H1 (cell line): ENCODE data around the gene SORCS3. TPM values are rescaled to one million over a fixed set of nuclear protein-coding genes. Genes with fewer than 3 reads are reported as not detected.

Experiments used
- CTCF ChIA-PET: fragments of 300-600 bp; sonication (Branson Sonifier 250); formaldehyde crosslinking; loops from one replicate; lab custom pipeline; 2021; ENCODE audit not compliant: partially characterized antibody; lab: Charles Lee
- POLR2A ChIA-PET: fragments of 300-600 bp; sonication (Branson Sonifier 250); formaldehyde crosslinking; loops from one replicate; lab custom pipeline; 2021; ENCODE audit warnings: inconsistent platforms; ENCODE audit not compliant: partially characterized antibody; lab: Charles Lee
- DNase-seq, 2 experiments: peaks; one replicate each; pipeline versions ENCODE4 v3.0.0 to v3.0.0-alpha.2; 2010 to 2022; ENCODE audit warnings: low spot score in 2 of 2, low read depth in 1 of 2, mixed read lengths in 1 of 2
- FAIRE-seq: peaks from 2 replicates; lab custom pipeline; 2011; peaks lifted over from hg19 to GRCh38; lab: Jason Lieb, UNC
- H2AFZ ChIP-seq: 2 replicates; pipeline ENCODE4 v1.8.1; 2012; ENCODE audit warnings: low read length, inconsistent platforms
- H2AK5ac ChIP-seq: 2 replicates; pipeline ENCODE4 v1.6.1; 2013; ENCODE audit warnings: low read depth, low read length
- H2BK120ac ChIP-seq: replicated peaks from 2 replicates; pipeline ENCODE3; 2013; ENCODE audit warnings: low read depth, low read length, inconsistent platforms
- H2BK12ac ChIP-seq: 2 replicates; pipeline ENCODE4 v1.6.1; 2013; ENCODE audit warnings: low read depth, low read length
- H2BK15ac ChIP-seq: 2 replicates; pipeline ENCODE4 v1.6.1; 2013; ENCODE audit warnings: low read length
- H2BK20ac ChIP-seq: 2 replicates; pipeline ENCODE4 v1.6.1; 2013; ENCODE audit warnings: low read length
- H2BK5ac ChIP-seq: 2 replicates; pipeline ENCODE4 v1.6.1; 2013; ENCODE audit warnings: low read depth, low read length
- H3K14ac ChIP-seq: 2 replicates; pipeline ENCODE4 v1.6.1; 2013; ENCODE audit warnings: inconsistent platforms; ENCODE audit not compliant: insufficient read length
- H3K18ac ChIP-seq: 2 replicates; pipeline ENCODE4 v1.6.1; 2013; ENCODE audit warnings: low read length; ENCODE audit errors: extremely low read depth
- H3K23ac ChIP-seq: 2 replicates; pipeline ENCODE4 v1.6.1; 2013; ENCODE audit warnings: inconsistent platforms; ENCODE audit not compliant: insufficient read length
- H3K23me2 ChIP-seq: 2 replicates; pipeline ENCODE4 v1.6.1; 2013; ENCODE audit warnings: low read depth, low read length
- H3K27ac ChIP-seq: 2 replicates; pipeline ENCODE4 v1.6.1; 2011; ENCODE audit warnings: low read depth, low read length, inconsistent platforms
- H3K27me3 ChIP-seq, 4 experiments: replicated peaks in 1 of 4; 1 replicate in 1 of 4; 2 replicates in 3 of 4; pipeline versions ENCODE4 v1.6.1 to v1.8.1; 2011 to 2013; ENCODE audit warnings: low read length in 3 of 4, mild to moderate bottlenecking in 3 of 4, inconsistent platforms in 2 of 4, mixed read lengths in 2 of 4, moderate library complexity in 1 of 4; ENCODE audit not compliant: control insufficient read depth in 3 of 4, insufficient read depth in 3 of 4; ENCODE audit errors: extremely low read depth in 1 of 4
- H3K36me3 ChIP-seq, 4 experiments: 2 replicates each; pipeline versions ENCODE4 v1.6.1 to v1.8.1; 2011 to 2013; ENCODE audit warnings: mild to moderate bottlenecking in 4 of 4, low read length in 3 of 4, moderate library complexity in 2 of 4, control low read depth in 1 of 4, inconsistent platforms in 1 of 4; ENCODE audit not compliant: insufficient read depth in 4 of 4, control insufficient read depth in 2 of 4
- H3K4ac ChIP-seq: replicated peaks from 2 replicates; pipeline ENCODE3; 2013; ENCODE audit warnings: low read length, low read depth, mixed read lengths, inconsistent platforms; ENCODE audit not compliant: insufficient read length
- H3K4me1 ChIP-seq, 4 experiments: replicated peaks in 1 of 4; 1 replicate in 1 of 4; 2 replicates in 3 of 4; pipeline versions ENCODE4 v1.6.1 to v1.8.1; 2011 to 2013; ENCODE audit warnings: low read length in 3 of 4, inconsistent platforms in 2 of 4, mixed read lengths in 1 of 4; ENCODE audit not compliant: insufficient read depth in 4 of 4, control insufficient read depth in 3 of 4
- H3K4me2 ChIP-seq, 2 experiments: 2 replicates each; pipeline versions ENCODE4 v1.6.1 to v1.8.1; 2011 to 2013; ENCODE audit warnings: low read depth in 2 of 2, low read length in 2 of 2, control low read depth in 1 of 2, inconsistent platforms in 1 of 2, mild to moderate bottlenecking in 1 of 2; ENCODE audit not compliant: insufficient read depth in 1 of 2
- H3K4me3 ChIP-seq, 4 experiments: fragments of 200-600, 300-600 bp in 1 of 4; sonication (generic), shearing (Covaris generic), sonication (Bioruptor Twin) in 1 of 4; 2 replicates each; pipeline versions ENCODE4 v1.5.1 to v1.8.1; 2011 to 2016; ENCODE audit warnings: low read length in 4 of 4, low read depth in 3 of 4, control low read depth in 2 of 4, inconsistent platforms in 2 of 4, mild to moderate bottlenecking in 2 of 4, mixed read lengths in 1 of 4, moderate library complexity in 1 of 4; ENCODE audit not compliant: insufficient read depth in 2 of 4; ENCODE audit errors: extremely low read depth in 1 of 4
- H3K56ac ChIP-seq: replicated peaks from 2 replicates; pipeline ENCODE3; 2013; ENCODE audit warnings: low read depth, mild to moderate bottlenecking, mixed read lengths, low read length, inconsistent platforms; ENCODE audit not compliant: insufficient read length
- H3K79me1 ChIP-seq: 2 replicates; pipeline ENCODE4 v1.6.1; 2013; ENCODE audit warnings: low read depth, low read length, control low read depth
- H3K79me2 ChIP-seq, 2 experiments: 2 replicates each; pipeline versions ENCODE4 v1.6.1 to v1.8.1; 2012 to 2013; ENCODE audit warnings: low read length in 2 of 2, mild to moderate bottlenecking in 2 of 2, inconsistent platforms in 1 of 2; ENCODE audit not compliant: insufficient read depth in 2 of 2, control insufficient read depth in 1 of 2
- H3K9ac ChIP-seq, 4 experiments: replicated peaks in 1 of 4; 1 replicate in 1 of 4; 2 replicates in 3 of 4; pipeline versions ENCODE4 v1.6.1 to v1.8.1; 2011 to 2013; ENCODE audit warnings: low read depth in 3 of 4, low read length in 3 of 4, control low read depth in 2 of 4, mild to moderate bottlenecking in 2 of 4, moderate library complexity in 2 of 4, inconsistent platforms in 1 of 4; ENCODE audit errors: extremely low read depth in 1 of 4
- H3K9me3 ChIP-seq, 2 experiments: 2 replicates each; pipeline versions ENCODE4 v1.6.1 to v1.8.1; 2012 to 2013; ENCODE audit warnings: mild to moderate bottlenecking in 2 of 2, moderate library complexity in 2 of 2, control low read depth in 1 of 2, inconsistent platforms in 1 of 2, low read depth in 1 of 2, low read length in 1 of 2, mixed read lengths in 1 of 2; ENCODE audit not compliant: insufficient read depth in 2 of 2
- H4K20me1 ChIP-seq, 2 experiments: replicated peaks in 1 of 2; 2 replicates each; pipeline versions ENCODE3 to v1.8.1; 2011 to 2013; ENCODE audit warnings: inconsistent platforms in 2 of 2, low read length in 2 of 2, mild to moderate bottlenecking in 1 of 2; ENCODE audit not compliant: insufficient read depth in 2 of 2, control insufficient read depth in 1 of 2
- H4K5ac ChIP-seq: 2 replicates; pipeline ENCODE4 v1.6.1; 2013; ENCODE audit warnings: low read length, low read depth, mixed read lengths, inconsistent platforms; ENCODE audit not compliant: insufficient read length
- H4K8ac ChIP-seq: 2 replicates; pipeline ENCODE4 v1.8.0; 2013; ENCODE audit warnings: mild to moderate bottlenecking, moderate library complexity, low read length, inconsistent platforms; ENCODE audit not compliant: insufficient read depth; ENCODE audit errors: extremely low read depth
- H4K91ac ChIP-seq: replicated peaks from 2 replicates; pipeline ENCODE3; 2013; ENCODE audit warnings: low read length, mixed read lengths, inconsistent platforms; ENCODE audit not compliant: insufficient read length
- ASH2L ChIP-seq: fragments of 200-600, 300-600 bp; sonication (generic); IDR thresholded peaks from one replicate; pipeline ENCODE4 v1.7.1; 2017; ENCODE audit warnings: low read length
- CREB1 ChIP-seq: IDR thresholded peaks from 2 replicates; pipeline ENCODE4 v1.6.1; 2012; ENCODE audit warnings: inconsistent platforms
- CTCF ChIP-seq, 3 experiments: IDR thresholded peaks; 1 replicate in 2 of 3; 2 replicates in 1 of 3; pipeline versions ENCODE4 v1.5.1 to v1.6.1; 2011; ENCODE audit warnings: low read length in 3 of 3, mild to moderate bottlenecking in 3 of 3, inconsistent platforms in 2 of 3, low read depth in 1 of 3, moderate library complexity in 1 of 3; ENCODE audit not compliant: insufficient read depth in 1 of 3; ENCODE audit errors: control extremely low read depth in 1 of 3
- SP1 ChIP-seq: IDR thresholded peaks from 2 replicates; pipeline ENCODE4 v1.6.1; 2011; ENCODE audit warnings: low read depth, low read length
- SRF ChIP-seq: IDR thresholded peaks from 2 replicates; pipeline ENCODE4 v1.6.1; 2011; ENCODE audit warnings: mild to moderate bottlenecking, low read depth, low read length, moderate library complexity
- USF2 ChIP-seq: IDR thresholded peaks from 2 replicates; pipeline ENCODE4 v1.6.1; 2011; ENCODE audit warnings: low read length, improper control_type of control experiment
- WGBS, 2 experiments: shearing (Covaris generic) in 1 of 2; methylation state at CpG; one replicate each; pipeline versions ENCODE4 v1.1.6 to v1.1.7; 2013 to 2015; ENCODE audit warnings: low lambda C conversion rate in 2 of 2, mixed read lengths in 2 of 2, inconsistent platforms in 1 of 2, low coverage in 1 of 2, missing lambda C conversion rate in 1 of 2; ENCODE audit not compliant: insufficient replicate concordance in 2 of 2, insufficient coverage in 1 of 2, insufficient read length in 1 of 2; ENCODE audit errors: extremely low coverage in 1 of 2, missing lambda C conversion rate in 1 of 2; 5-methylcytosine and 5-hydroxymethylcytosine counted together
- long read RNA-seq, 2 experiments: library from RNA in 1 of 2; library from capped mRNA in 1 of 2; stranded (forward); transcript quantifications; one replicate each; pipeline ENCODE4 v2.0.0, GENCODE V29; 2021; ENCODE audit warnings: inconsistent platforms in 1 of 2
- polyA minus RNA-seq, 3 experiments: library from RNA; depleted of rRNA, polyadenylated mRNA; stranded (reverse); fragments of >200 nt; gene quantifications; 1 replicate in 2 of 3; 2 replicates in 1 of 3; pipeline ENCODE4 v1.2.3, GENCODE V29; 2011
- polyA plus RNA-seq, 7 experiments: library from polyadenylated mRNA; depleted of rRNA in 3 of 7; stranded (reverse) in 5 of 7; unstranded in 2 of 7; fragments of >200 nt in 5 of 7; fragments of 200-250 nt in 2 of 7; gene quantifications; 1 replicate in 5 of 7; 2 replicates in 1 of 7; 4 replicates in 1 of 7; pipeline versions ENCODE4 v1.2.1 to v1.2.3, GENCODE V29; 2011 to 2013; ENCODE audit warnings: missing spikeins in 2 of 7, mixed read lengths in 2 of 7
- total RNA-seq: library from RNA; stranded (reverse); fragmentation: NEBNext Ultra II Directional; extraction: Animal tissue kit (Norgen Biotek cat#: 25700); gene quantifications from 2 replicates; pipeline ENCODE4 v1.2.1, GENCODE V29; 2021

Gene SORCS3
- total RNA-seq = 0.82 and 0.88 TPM in 2 replicates
- 0.25 and 0.26 TPM in 2 replicates for polyA plus RNA-seq (2011; rRNA removed)
- polyA plus RNA-seq (2011; cell fraction: cytosol; rRNA removed) = 0.32 TPM
- polyA plus RNA-seq (2011; cell fraction: nucleus; rRNA removed) = 0.67 TPM
- 0.20 to 0.30 TPM (median 0.27 TPM) in 4 replicates for polyA plus RNA-seq (2012, experiment 1 of 2)
- not detected for polyA plus RNA-seq (2012, experiment 2 of 2)
- polyA plus RNA-seq (2013, experiment 1 of 2) = 0.49 TPM
- 0.52 TPM for polyA plus RNA-seq (2013, experiment 2 of 2)
- polyA minus RNA-seq (2011; rRNA and poly(A)+ RNA removed) = 0.80 and 1.5 TPM in 2 replicates
- polyA minus RNA-seq (2011; cell fraction: cytosol; rRNA and poly(A)+ RNA removed) = 0.73 TPM
- polyA minus RNA-seq (2011; cell fraction: nucleus; rRNA and poly(A)+ RNA removed) = 1.9 TPM
- long read RNA-seq, experiment 1 = 0 reads
- long read RNA-seq, experiment 2, partial matches to known transcripts = 0 of 1 reads
- long read RNA-seq, experiment 2, other reads (novel, unspliced or antisense) = 1 of 1 reads

- 0 out of 2 replicates have a peak within 1 kb of the TSS, but pooled peaks have one; percentile 39 for H2BK12ac ChIP-seq
- H4K8ac ChIP-seq = peak within 1 kb of the TSS; percentile 69; the same call in 1 of the 2 replicates
- H3K4me1 ChIP-seq = peaks cover 0 to 18% (median 7%) of the 10 kb centered on the region in 4 experiments; a peak in 4 of 7 replicates
- FAIRE-seq (no peak), DNase-seq (peak in 1 of 2 experiments; percentile 73)
- H2BK5ac ChIP-seq = no peak within 1 kb of the TSS
- no peak within 1 kb of the TSS for H2BK15ac ChIP-seq
- H4K91ac ChIP-seq = no peak within 1 kb of the TSS
- no peak within 1 kb of the TSS for H3K14ac ChIP-seq
- H2BK20ac ChIP-seq = no peak within 1 kb of the TSS
- ChIA-PET CTCF (interaction anchor here (0.7 to 1.5 kb wide), 5 partner anchors 9 to 285 kb away, joined by 3 to 4 read pairs (median 3); no protein-coding TSS in a partner anchor), POLR2A (no interaction called here)
- no peak within 1 kb of the TSS for H3K18ac ChIP-seq
- peak within 1 kb of the TSS; percentile 50 to 71 (median 66) for H3K4me3 ChIP-seq
- H3K79me2 ChIP-seq = no peaks in the 10 kb centered on the region
- no peaks in the 10 kb centered on the region for H3K9me3 ChIP-seq
- H3K4me2 ChIP-seq = peak within 1 kb of the TSS; percentile 69 to 98
- H3K79me1 ChIP-seq = no peaks in the 10 kb centered on the region
- no peak within 1 kb of the TSS for H2AK5ac ChIP-seq
- H3K56ac ChIP-seq = no peak within 1 kb of the TSS
- peak within 1 kb of the TSS in 1 of 4 experiments; percentile 36; a peak in 1 of 7 replicates for H3K9ac ChIP-seq
- no peak within 1 kb of the TSS for H3K27ac ChIP-seq
- peaks cover 0 to 4% (median 0%) of the 10 kb centered on the region in 4 experiments; a peak in 1 of 8 replicates for H3K36me3 ChIP-seq
- no peak within 1 kb of the TSS for H2BK120ac ChIP-seq
- no peak within 1 kb of the TSS for H4K5ac ChIP-seq
- H4K20me1 ChIP-seq = no peaks in the 10 kb centered on the region
- no peak within 1 kb of the TSS for H3K23ac ChIP-seq
- H2AFZ ChIP-seq = 0 out of 2 replicates have a peak within 1 kb of the TSS, but pooled peaks have one; percentile 63
- peaks cover 33 to 69% (median 64%) of the 10 kb centered on the region in 4 experiments for H3K27me3 ChIP-seq
- H3K23me2 ChIP-seq = peaks cover 30% of the 10 kb centered on the region
- H3K4ac ChIP-seq = no peak within 1 kb of the TSS
- 3% methylated on average over 65 of the region's 96 CpGs; no CpG with 5 or more reads in 1 of the 2 experiments for WGBS, 2 experiments
- TF ChIP-seq CTCF (IDR thresholded peaks at IDR 0.05; ENCODE audit: control extremely low read depth in 1 of 3, insufficient read depth in 1 of 3, low read depth in 1 of 3, low read length in 3 of 3) (no peak), SP1 (no peak), SRF (no peak), ASH2L (peak; percentile 28), USF2 (no peak), CREB1 (no peak)
Observed at GRCh38 chr10:104641187-104641936, at the start of gene SORCS3. Gene SORCS3 (plus strand): TSS chr10:104641290.
